SHP77 treated with DMSO at 0.1 percent for 48 hours (cell line): ENCODE results near the gene RNF144B.
"Not testable (repeated sequence)": the region's sequence is repeated elsewhere in the genome, so short reads cannot be mapped to it uniquely, and the experiment has no call there.

Experiments
- DNase-seq: peaks from one replicate; lab custom pipeline; 2025; lab: John Stamatoyannopoulos, UW

RNF144B gene

GRCh38 chr6:18387061-18387721 is at the start of gene RNF144B:
Gene RNF144B (plus strand): TSS chr6:18387350. CDS start chr6:18399535, 12,185 bp downstream.
- peak; percentile 86 for DNase-seq

- no peak for DNase-seq
Observed at GRCh38 chr6:18339599-18339998, 47.6 kb upstream of the RNF144B start.

GRCh38 chr6:18340781-18341551 is 46.2 kb upstream of the RNF144B start:
- no peak for DNase-seq

- no peak for DNase-seq
Observed at GRCh38 chr6:18342223-18342622, 44.9 kb upstream of the RNF144B start.

- no peak for DNase-seq
Observed at GRCh38 chr6:18343741-18344140, 43.4 kb upstream of the RNF144B start.

- DNase-seq: no peak
Observed at GRCh38 chr6:18347021-18347577, 40.1 kb upstream of the RNF144B start.

- DNase-seq: no peak
Observed at GRCh38 chr6:18347866-18348265, 39.3 kb upstream of the RNF144B start.

GRCh38 chr6:18349386-18349785 is 37.8 kb upstream of the RNF144B start:
- DNase-seq: no peak

GRCh38 chr6:18350271-18350670 is 36.9 kb upstream of the RNF144B start:
- no peak for DNase-seq

GRCh38 chr6:18350712-18351111 is 36.4 kb upstream of the RNF144B start:
- DNase-seq: no peak

GRCh38 chr6:18352001-18352400 is 35.1 kb upstream of the RNF144B start:
- no peak for DNase-seq

GRCh38 chr6:18352842-18353241 is 34.3 kb upstream of the RNF144B start:
- DNase-seq: no peak

- DNase-seq: no peak
Observed at GRCh38 chr6:18353251-18353650, 33.9 kb upstream of the RNF144B start.

GRCh38 chr6:18357546-18357945 is 29.6 kb upstream of the RNF144B start:
- DNase-seq: not testable (repeated sequence)

GRCh38 chr6:18359237-18359885 is 27.8 kb upstream of the RNF144B start:
- no peak for DNase-seq

GRCh38 chr6:18360188-18360587 is 27.0 kb upstream of the RNF144B start:
- DNase-seq: no peak

GRCh38 chr6:18362058-18362561 is 25.0 kb upstream of the RNF144B start:
- no peak for DNase-seq

GRCh38 chr6:18363746-18364145 is 23.4 kb upstream of the RNF144B start:
- no peak for DNase-seq

GRCh38 chr6:18364561-18364960 is 22.6 kb upstream of the RNF144B start:
- DNase-seq: not testable (repeated sequence)

GRCh38 chr6:18367371-18367770 is 19.8 kb upstream of the RNF144B start:
- no peak for DNase-seq

- DNase-seq: no peak
Observed at GRCh38 chr6:18368277-18369105, 18.7 kb upstream of the RNF144B start.

GRCh38 chr6:18371010-18371409 is 16.1 kb upstream of the RNF144B start:
- no peak for DNase-seq
